Peyer's patch (tissue), 4 donors: ENCODE measurements around the gene SHISA2.

Experiments
- CTCF ChIP-seq, 6 experiments: fragments of 450-650 bp in 4 of 6; fragments of 200-600 bp in 2 of 6; sonication (generic) in 1 of 6; IDR thresholded peaks; one replicate each; pipeline ENCODE4 v1.5.1; 2017 to 2019; ENCODE audit warnings: antibody characterized with exemption in 6 of 6, mild to moderate bottlenecking in 3 of 6, moderate library complexity in 1 of 6
- POLR2A ChIP-seq, 2 donors: fragments of 450-650 bp; IDR thresholded peaks; one replicate each; pipeline ENCODE4 v1.5.1; 2017; ENCODE audit warnings: antibody characterized with exemption in 2 of 2, mild to moderate bottlenecking in 2 of 2, moderate library complexity in 2 of 2

GRCh38 chr13:26016189-26016588, 35.6 kb downstream of the SHISA2 start:
- TF ChIP-seq POLR2A (IDR thresholded peaks at IDR 0.05) (no peak), CTCF (IDR thresholded peaks at IDR 0.05) (no peak)
